Stimulated activated CD4-positive, alpha-beta T cell treated with anti-CD3 and anti-CD28 coated beads, TNF-alpha, amount 100 ng/mL, for 48 hours (primary cell): ENCODE measurements around the gene FOXR1.
"Not testable (repeated sequence)": the region's sequence is repeated elsewhere in the genome, so short reads cannot be mapped to it uniquely, and the experiment has no call there.

Source experiments
- DNase-seq, 3 donors: peaks; one replicate each; pipeline ENCODE4 v3.0.0-alpha.2; 2020; ENCODE audit warnings: low read depth in 3 of 3

FOXR1 gene

GRCh38 chr11:118947091-118947490, 24.5 kb upstream of the FOXR1 start:
- no peak for DNase-seq

- no peak for DNase-seq
Observed at GRCh38 chr11:118948000-118948399, 23.6 kb upstream of the FOXR1 start.

GRCh38 chr11:118953265-118953664, 18.3 kb upstream of the FOXR1 start:
- DNase-seq, result no peak

GRCh38 chr11:118953976-118954375, 17.6 kb upstream of the FOXR1 start:
- not testable (repeated sequence) for DNase-seq

- DNase-seq, result peak; percentile 80 to 90 (median 82)
Observed at GRCh38 chr11:118956094-118956846, 15.3 kb upstream of the FOXR1 start, which contains the start of gene UPK2. UPK2 (plus strand) TSS chr11:118956298; CDS start chr11:118956351, 53 bp downstream.

- no peak for DNase-seq
Observed at GRCh38 chr11:118956847-118957469, 14.6 kb upstream of the FOXR1 start.

GRCh38 chr11:118957549-118957948, 14.0 kb upstream of the FOXR1 start:
- no peak for DNase-seq

GRCh38 chr11:118957968-118958367, 13.6 kb upstream of the FOXR1 start:
- DNase-seq, result no peak

GRCh38 chr11:118958577-118958976, 13.0 kb upstream of the FOXR1 start:
- DNase-seq, result no peak

GRCh38 chr11:118961189-118961588, 10.4 kb upstream of the FOXR1 start:
- DNase-seq, result no peak

GRCh38 chr11:118961591-118961990, 10.0 kb upstream of the FOXR1 start:
- no peak for DNase-seq

GRCh38 chr11:118969508-118969907, 2.1 kb upstream of the FOXR1 start:
- not testable (repeated sequence) for DNase-seq

GRCh38 chr11:118973985-118974384, 2.4 kb downstream of the FOXR1 start:
- DNase-seq, result no peak

GRCh38 chr11:118975771-118976709, 4.5 kb downstream of the FOXR1 start:
- DNase-seq, result no peak

- DNase-seq, result no peak
Observed at GRCh38 chr11:118979434-118979833, 7.9 kb downstream of the FOXR1 start.

- no peak for DNase-seq
Observed at GRCh38 chr11:118980191-118980881, 8.8 kb downstream of the FOXR1 start.

- not testable (repeated sequence) for DNase-seq
Observed at GRCh38 chr11:118984337-118984736, 12.8 kb downstream of the FOXR1 start.

GRCh38 chr11:118984825-118985224, 13.3 kb downstream of the FOXR1 start:
- no peak for DNase-seq

- DNase-seq, result no peak
Observed at GRCh38 chr11:118988280-118988679, 16.7 kb downstream of the FOXR1 start.

- DNase-seq, result not testable (repeated sequence)
Observed at GRCh38 chr11:118991486-118992038, 20.0 kb downstream of the FOXR1 start.
